HG02943 (cell line): ENCODE data around the gene TPPP3.
"Not testable (repeated sequence)": the region's sequence is repeated elsewhere in the genome, so short reads cannot be mapped to it uniquely, and the experiment has no call there.

Experiments
- ATAC-seq: cut with Tn5 transposase; IDR thresholded peaks from one replicate; pipeline ENCODE4 v1.9.1; 2021; ENCODE audit warnings: mild to moderate bottlenecking, low read depth, moderate library complexity; ENCODE audit not compliant: unreplicated experiment

Gene TPPP3

DNA sequence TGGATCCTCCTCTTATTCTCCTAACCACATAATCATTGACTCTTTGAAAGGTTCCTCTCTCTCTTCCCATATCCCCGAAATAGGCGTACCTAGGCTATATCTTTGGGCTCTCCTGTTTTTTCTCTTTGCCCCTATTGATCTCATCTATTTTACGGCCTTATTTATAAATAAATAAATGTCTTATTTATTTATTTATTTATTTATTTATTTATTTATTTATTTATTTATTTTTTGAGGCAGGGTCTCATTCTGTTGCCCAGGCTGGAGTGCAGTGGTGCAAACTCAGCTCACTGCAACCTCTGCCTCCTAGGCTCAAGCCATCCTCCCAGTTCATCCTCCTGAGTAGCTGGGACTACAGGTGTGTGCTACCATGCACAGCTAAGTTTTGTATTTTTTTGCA, 40.8 kb downstream of the TPPP3 start:
- ATAC-seq = not testable (repeated sequence)

DNA sequence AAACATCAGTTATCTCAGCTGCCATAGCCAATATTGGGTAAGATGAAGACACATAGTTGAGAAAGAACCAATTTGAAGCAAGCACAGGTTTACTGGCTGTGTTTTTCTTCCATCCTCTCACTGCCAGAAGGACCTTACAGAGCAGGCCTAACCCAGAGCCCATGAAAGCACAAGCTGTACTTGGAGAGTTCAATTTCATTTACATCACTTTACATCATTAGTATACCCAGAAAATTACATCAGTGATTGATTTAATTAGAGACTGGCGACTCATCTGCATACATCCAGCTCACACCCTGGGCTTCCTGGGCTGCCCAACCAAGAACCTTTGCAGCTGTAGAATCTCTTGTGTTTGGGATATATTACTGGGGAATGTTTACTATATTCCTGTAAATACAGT, 43.0 kb downstream of the TPPP3 start:
- no peak for ATAC-seq

DNA sequence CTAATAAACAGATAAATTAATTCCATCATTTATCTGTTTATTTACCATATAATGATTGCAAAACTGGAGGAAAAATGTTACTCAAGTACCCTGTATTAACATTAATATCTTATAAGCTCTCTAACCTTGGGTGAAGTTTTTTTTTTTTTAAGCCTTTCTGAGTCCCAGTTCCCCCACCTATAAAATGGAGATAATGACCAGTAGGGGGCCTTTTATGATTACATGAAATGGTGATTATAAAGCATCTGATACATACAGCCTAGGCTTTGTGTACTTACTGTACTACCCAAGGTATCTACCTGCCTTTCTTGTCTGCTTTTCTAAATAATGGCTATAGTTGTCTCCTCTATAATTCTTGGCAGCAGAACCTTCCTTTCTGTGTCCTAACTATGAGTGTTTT, 44.1 kb downstream of the TPPP3 start:
- no peak for ATAC-seq

DNA sequence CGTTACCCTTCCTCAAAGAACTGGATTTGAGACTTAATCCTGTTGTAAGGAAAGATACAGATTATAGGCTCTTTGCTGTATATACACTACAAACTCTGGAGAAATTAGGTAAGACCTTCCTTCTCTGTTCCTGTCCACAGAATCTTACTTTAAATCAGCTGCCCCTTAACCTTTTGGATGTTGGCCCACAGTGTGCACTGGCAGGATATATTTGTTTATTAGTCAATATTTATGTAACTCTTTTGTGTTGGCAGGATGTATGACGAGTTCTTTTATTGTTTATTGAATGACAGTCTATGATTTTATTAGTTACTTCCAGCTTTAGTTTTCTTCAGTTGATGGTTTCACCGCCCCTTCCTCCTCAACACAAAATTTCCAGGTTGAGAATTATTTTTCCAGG, 47.0 kb downstream of the TPPP3 start:
- no peak for ATAC-seq

DNA sequence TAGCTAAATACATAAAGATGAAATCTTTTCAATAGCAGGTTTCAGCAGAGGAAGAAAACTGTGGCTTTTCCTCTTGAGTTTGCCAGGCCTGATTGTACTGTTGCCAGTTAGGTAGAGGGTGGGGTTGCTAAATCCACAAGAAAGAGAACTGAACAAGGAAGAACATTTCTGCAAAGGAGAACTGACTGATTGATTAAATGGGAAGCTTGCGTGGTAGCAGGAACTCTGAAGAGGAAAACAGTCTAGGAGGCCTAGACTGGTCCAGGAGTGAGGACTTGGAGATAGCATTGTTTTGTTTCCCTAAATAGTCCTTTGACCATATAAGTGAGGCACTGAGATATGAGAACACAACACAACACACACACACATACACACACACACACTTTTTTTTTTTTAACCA, 47.9 kb downstream of the TPPP3 start:
- ATAC-seq = no peak

DNA sequence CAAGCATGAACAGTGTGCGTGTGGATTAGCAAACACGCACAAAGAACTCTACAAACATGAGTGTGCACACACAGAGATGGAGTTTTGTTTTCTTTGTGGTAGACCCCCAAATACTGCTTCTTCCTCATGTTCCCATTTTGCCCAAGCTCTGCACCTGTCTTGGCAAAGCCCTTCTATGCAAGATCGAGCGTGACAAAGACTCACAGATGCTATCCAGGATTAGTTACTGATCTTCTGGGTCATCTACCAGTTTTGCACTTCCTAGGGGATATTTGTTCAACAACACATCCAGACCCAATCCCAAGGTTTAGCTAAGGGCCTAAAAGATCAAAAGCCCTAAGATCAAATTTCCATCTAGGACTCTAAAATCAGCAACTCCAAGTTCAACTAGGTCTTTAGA, 50.7 kb downstream of the TPPP3 start:
- ATAC-seq = no peak

DNA sequence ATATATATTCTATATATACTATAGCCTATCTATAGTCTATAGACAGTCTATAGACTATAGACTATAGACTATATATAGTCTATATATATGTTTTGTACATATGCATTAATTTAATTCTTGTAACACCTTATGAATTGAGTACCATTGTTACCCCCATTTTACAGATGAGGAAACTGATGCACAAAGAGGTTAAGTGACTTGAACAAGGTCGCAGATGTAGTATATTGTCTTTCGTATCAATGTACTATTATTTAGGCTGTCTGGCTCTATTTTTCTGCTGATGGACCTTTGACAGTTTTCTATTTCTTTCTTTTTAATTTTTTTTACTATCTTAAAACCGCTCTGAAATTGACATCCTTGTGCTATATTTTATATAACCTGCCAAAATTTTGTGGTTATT, 52.0 kb downstream of the TPPP3 start:
- ATAC-seq = no peak
